ENCODE measurements around the gene PCDH20. TPM values are rescaled to one million over a fixed set of nuclear protein-coding genes. Genes with fewer than 3 reads are reported as not detected.

Gene PCDH20
- total RNA-seq, 1 donor from 2014 or later = 0.30 TPM

DNA sequence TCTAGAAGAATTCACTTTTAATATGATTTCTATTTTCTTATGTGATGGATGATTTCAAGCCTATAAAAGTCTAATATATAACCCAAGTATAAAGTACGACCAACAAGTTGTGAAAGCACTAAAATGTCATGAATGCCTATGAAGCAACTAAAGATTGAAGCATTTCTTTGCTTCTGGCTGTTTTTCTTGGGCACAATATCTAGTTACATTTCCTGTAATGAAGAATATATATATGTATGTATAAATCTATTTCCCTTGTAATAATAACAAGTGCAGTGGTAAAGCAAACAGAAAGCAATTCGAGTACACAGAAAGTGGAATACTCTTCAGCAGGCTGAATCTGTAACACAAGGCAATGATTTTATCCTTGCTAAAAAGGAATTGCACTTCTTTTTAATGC lies 5.4 kb downstream of the PCDH20 start:
- Histone ChIP-seq H3K4me1 (peaks cover 21% of the 10 kb centered on the region), H3K27ac (replicated peaks) (no peak overlapping the region), H3K36me3 (no peaks in the 10 kb centered on the region), H3K27me3 (ENCODE audit: low read depth) (peaks cover 42% of the 10 kb centered on the region), H3K9me3 (replicated peaks) (no peaks in the 10 kb centered on the region), H3K4me3 (no peak overlapping the region)
- intact Hi-C loops (cut with micrococcal nuclease) = no loop called here
- TF ChIP-seq, protein P1, sequence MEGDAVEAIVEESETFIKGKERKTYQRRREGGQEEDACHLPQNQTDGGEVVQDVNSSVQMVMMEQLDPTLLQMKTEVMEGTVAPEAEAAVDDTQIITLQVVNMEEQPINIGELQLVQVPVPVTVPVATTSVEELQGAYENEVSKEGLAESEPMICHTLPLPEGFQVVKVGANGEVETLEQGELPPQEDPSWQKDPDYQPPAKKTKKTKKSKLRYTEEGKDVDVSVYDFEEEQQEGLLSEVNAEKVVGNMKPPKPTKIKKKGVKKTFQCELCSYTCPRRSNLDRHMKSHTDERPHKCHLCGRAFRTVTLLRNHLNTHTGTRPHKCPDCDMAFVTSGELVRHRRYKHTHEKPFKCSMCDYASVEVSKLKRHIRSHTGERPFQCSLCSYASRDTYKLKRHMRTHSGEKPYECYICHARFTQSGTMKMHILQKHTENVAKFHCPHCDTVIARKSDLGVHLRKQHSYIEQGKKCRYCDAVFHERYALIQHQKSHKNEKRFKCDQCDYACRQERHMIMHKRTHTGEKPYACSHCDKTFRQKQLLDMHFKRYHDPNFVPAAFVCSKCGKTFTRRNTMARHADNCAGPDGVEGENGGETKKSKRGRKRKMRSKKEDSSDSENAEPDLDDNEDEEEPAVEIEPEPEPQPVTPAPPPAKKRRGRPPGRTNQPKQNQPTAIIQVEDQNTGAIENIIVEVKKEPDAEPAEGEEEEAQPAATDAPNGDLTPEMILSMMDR (IDR thresholded peaks at IDR 0.05; ENCODE audit: borderline replicate concordance) = no peak
- DNase-seq = no peak

GRCh38 chr13:61408571-61408970 lies 7.1 kb downstream of the PCDH20 start:
- intact Hi-C loops (cut with micrococcal nuclease) = no loop called here
- peaks cover 27% of the 10 kb centered on the region for H3K27me3 ChIP-seq (ENCODE audit: low read depth)
- H3K4me1 ChIP-seq = peaks cover 4% of the 10 kb centered on the region
- no peaks in the 10 kb centered on the region for H3K9me3 ChIP-seq (replicated peaks)
- TF ChIP-seq, protein P1 (IDR thresholded peaks at IDR 0.05; ENCODE audit: borderline replicate concordance) = no peak
- H3K36me3 ChIP-seq = no peaks in the 10 kb centered on the region
- DNase-seq = no peak
- no peak overlapping the region for H3K4me3 ChIP-seq
- no peak overlapping the region for H3K27ac ChIP-seq (replicated peaks)

DNA sequence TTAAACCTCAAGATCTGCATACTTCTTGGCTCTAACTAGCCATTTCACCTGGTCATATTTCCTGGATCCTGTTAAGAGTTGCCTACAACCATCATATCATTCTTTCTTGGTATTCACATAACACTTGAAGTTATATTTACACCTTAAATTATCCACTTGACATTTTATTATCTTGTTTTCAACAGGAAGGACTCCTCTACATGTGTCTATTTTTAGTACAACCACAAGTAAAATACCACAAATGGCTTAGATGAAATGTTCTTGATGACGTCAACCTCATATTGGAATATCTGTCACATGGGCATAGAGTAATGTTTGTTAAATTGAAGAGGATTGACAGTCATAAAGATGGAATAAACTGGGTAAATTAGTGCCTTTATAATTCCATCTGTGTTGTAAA lies 9.4 kb downstream of the PCDH20 start:
- intact Hi-C loops (cut with micrococcal nuclease) = no loop called here
- Histone ChIP-seq H3K27ac (replicated peaks) (no peak overlapping the region), H3K4me3 (no peak overlapping the region), H3K36me3 (no peaks in the 10 kb centered on the region), H3K4me1 (no peaks in the 10 kb centered on the region), H3K27me3 (ENCODE audit: low read depth) (peaks cover 4% of the 10 kb centered on the region), H3K9me3 (replicated peaks) (no peaks in the 10 kb centered on the region)
- no peak for DNase-seq
- TF ChIP-seq, protein P1 (IDR thresholded peaks at IDR 0.05; ENCODE audit: borderline replicate concordance) = no peak

DNA sequence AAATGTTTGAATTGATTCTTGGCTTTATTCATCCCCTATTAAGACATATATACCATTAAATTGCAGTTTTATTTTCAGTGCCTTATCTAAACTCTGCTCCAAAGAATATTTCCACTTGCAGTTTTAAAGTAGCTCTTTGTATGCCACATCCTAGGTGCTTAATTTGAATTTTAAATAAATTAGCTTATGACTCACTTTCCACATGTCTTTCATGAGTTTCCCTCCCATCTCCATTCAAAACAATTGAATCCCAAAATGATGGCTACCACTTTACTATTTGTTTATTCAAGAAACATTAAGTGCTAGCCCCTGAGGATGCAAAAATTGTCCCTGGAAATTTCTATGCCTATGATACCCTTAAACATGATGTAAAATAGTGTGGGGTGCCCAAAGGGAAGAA lies 19.5 kb downstream of the PCDH20 start:
- Histone ChIP-seq H3K4me1 (no peaks in the 10 kb centered on the region), H3K27ac (replicated peaks) (no peak overlapping the region), H3K36me3 (no peaks in the 10 kb centered on the region), H3K4me3 (no peak overlapping the region), H3K27me3 (ENCODE audit: low read depth) (no peaks in the 10 kb centered on the region), H3K9me3 (replicated peaks) (no peaks in the 10 kb centered on the region)
- TF ChIP-seq, protein P1 (IDR thresholded peaks at IDR 0.05; ENCODE audit: borderline replicate concordance) = no peak
- intact Hi-C loops (cut with micrococcal nuclease) = no loop called here
- DNase-seq = no peak

DNA sequence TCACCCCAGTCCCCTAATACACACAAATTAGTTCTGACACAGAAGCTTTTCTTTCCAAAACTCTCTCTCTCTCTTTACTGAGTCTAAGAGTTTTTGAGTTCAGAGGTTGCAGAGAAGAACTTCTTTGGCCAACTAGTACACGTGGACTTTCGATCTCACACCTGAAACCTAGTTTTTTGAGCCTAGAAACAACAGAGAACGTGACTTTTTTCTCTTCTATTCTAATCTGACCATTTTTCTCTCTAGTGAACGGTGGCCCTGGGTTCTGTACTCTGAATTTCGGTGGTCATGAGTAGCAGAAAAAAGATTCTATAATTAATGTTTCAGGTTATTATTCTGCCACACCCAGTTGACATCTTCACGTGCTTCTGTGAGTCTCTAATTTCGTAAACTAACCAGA lies 24.2 kb downstream of the PCDH20 start:
- Histone ChIP-seq H3K27me3 (ENCODE audit: low read depth) (no peaks in the 10 kb centered on the region), H3K4me3 (no peak overlapping the region), H3K27ac (replicated peaks) (no peak overlapping the region), H3K36me3 (no peaks in the 10 kb centered on the region), H3K4me1 (no peaks in the 10 kb centered on the region), H3K9me3 (replicated peaks) (no peaks in the 10 kb centered on the region)
- intact Hi-C loops (cut with micrococcal nuclease) = no loop called here
- DNase-seq = no peak
- TF ChIP-seq, protein P1 (IDR thresholded peaks at IDR 0.05; ENCODE audit: borderline replicate concordance) = no peak

DNA sequence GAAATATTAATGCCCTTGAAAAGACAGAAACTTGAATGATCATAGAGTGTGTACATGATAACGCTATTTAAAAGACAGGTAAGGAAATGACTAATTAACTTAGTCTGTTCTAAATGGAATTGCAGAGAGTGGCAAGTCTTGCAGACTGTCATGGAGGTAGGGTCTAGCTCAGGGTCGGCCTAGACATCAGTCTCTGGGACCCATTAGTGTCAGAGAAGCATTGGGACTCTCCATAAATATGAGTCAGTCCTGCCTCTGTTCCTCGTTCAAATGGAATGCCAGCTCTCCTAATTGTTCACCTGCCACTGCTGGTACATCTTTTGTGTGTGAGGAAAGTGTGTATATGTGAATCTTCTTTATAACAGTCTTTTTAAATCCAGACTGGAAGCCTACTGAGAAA lies 28.0 kb downstream of the PCDH20 start:
- TF ChIP-seq, protein P1 (IDR thresholded peaks at IDR 0.05; ENCODE audit: borderline replicate concordance) = no peak
- H3K4me1 ChIP-seq = no peaks in the 10 kb centered on the region
- DNase-seq = no peak
- H3K27ac ChIP-seq (replicated peaks) = no peak overlapping the region
- H3K9me3 ChIP-seq (replicated peaks) = no peaks in the 10 kb centered on the region
- no peaks in the 10 kb centered on the region for H3K27me3 ChIP-seq (ENCODE audit: low read depth)
- intact Hi-C loops (cut with micrococcal nuclease) = no loop called here
- H3K4me3 ChIP-seq = no peak overlapping the region
- no peaks in the 10 kb centered on the region for H3K36me3 ChIP-seq

Measured in left ventricle myocardium inferior (tissue), 1 donor.